ENCODE measurements around the gene PNLIPRP2.

DNA sequence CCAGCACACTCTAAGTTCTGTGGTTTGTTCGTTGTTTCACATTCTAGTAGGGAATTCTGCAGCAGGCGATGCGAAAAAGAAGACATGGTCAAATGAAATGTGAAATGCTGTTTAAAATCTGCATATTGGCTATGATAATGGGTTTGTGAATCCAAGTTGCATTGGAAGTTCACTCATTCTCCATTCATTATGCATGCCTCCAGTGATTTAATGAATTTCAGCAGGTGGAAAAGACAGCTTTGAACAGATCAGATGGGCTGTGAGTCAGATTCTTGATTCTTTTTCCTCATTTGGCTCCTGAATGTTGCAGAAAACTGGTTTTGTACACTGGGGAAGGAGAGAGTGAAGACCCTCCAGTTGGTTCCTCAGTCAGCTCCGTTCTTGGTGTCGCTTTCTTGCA, 52.1 kb downstream of the PNLIPRP2 start:
- TF ChIP-seq, protein P1, sequence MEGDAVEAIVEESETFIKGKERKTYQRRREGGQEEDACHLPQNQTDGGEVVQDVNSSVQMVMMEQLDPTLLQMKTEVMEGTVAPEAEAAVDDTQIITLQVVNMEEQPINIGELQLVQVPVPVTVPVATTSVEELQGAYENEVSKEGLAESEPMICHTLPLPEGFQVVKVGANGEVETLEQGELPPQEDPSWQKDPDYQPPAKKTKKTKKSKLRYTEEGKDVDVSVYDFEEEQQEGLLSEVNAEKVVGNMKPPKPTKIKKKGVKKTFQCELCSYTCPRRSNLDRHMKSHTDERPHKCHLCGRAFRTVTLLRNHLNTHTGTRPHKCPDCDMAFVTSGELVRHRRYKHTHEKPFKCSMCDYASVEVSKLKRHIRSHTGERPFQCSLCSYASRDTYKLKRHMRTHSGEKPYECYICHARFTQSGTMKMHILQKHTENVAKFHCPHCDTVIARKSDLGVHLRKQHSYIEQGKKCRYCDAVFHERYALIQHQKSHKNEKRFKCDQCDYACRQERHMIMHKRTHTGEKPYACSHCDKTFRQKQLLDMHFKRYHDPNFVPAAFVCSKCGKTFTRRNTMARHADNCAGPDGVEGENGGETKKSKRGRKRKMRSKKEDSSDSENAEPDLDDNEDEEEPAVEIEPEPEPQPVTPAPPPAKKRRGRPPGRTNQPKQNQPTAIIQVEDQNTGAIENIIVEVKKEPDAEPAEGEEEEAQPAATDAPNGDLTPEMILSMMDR (IDR thresholded peaks at IDR 0.05; ENCODE audit: borderline replicate concordance, extremely low read depth, low read length, poor library complexity, severe bottlenecking): no peak
- TF ChIP-seq EZH2 (IDR thresholded peaks at IDR 0.05; ENCODE audit: borderline replicate concordance, low read depth, low read length, severe bottlenecking): no peak
